ENCODE measurements around the gene SNX32. TPM values are rescaled to one million over a fixed set of nuclear protein-coding genes. Genes with fewer than 3 reads are reported as not detected.

SNX32 gene
- total RNA-seq, 1 donor: under 0.01 TPM

DNA sequence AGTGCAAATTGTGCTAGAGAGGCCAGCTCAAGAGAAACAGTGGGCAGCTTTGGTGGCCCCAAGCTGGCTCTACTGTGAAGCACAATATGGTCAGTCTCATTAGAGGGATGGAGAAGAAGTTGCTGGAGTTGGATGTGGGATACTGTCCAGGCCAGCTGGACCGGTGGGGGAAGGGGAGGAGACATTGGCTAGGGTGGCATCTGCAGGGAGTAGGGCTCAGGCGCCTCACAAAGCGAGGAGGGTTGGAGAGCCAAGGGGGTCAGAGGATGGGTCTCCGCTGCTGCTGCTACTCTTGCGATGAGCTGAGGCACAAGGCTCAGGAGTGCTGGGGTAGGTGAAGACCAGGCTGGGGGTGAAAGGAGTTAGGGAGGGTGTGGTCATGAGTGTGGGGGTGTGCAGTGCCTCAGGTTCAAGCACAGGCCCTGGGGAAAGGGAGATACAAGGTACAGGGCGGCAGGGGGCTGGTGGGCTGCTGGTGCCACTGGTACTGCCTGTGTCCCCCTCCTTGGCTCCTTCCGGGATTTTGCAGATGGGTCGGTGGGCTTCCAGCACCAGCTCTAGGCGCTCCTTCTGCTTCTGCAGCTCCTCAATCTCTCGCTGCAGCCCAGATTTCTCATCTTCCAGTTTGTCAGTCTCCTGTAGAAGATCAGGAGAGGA lies 59.0 kb downstream of the SNX32 start:
- no peak for DNase-seq (ENCODE audit: low read depth)
- TF ChIP-seq, protein P1, sequence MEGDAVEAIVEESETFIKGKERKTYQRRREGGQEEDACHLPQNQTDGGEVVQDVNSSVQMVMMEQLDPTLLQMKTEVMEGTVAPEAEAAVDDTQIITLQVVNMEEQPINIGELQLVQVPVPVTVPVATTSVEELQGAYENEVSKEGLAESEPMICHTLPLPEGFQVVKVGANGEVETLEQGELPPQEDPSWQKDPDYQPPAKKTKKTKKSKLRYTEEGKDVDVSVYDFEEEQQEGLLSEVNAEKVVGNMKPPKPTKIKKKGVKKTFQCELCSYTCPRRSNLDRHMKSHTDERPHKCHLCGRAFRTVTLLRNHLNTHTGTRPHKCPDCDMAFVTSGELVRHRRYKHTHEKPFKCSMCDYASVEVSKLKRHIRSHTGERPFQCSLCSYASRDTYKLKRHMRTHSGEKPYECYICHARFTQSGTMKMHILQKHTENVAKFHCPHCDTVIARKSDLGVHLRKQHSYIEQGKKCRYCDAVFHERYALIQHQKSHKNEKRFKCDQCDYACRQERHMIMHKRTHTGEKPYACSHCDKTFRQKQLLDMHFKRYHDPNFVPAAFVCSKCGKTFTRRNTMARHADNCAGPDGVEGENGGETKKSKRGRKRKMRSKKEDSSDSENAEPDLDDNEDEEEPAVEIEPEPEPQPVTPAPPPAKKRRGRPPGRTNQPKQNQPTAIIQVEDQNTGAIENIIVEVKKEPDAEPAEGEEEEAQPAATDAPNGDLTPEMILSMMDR (IDR thresholded peaks at IDR 0.05; ENCODE audit: insufficient read depth, low read depth, low read length): no peak
- H3K4me3 ChIP-seq (ENCODE audit: low read depth, low read length): no peak overlapping the region

DNA sequence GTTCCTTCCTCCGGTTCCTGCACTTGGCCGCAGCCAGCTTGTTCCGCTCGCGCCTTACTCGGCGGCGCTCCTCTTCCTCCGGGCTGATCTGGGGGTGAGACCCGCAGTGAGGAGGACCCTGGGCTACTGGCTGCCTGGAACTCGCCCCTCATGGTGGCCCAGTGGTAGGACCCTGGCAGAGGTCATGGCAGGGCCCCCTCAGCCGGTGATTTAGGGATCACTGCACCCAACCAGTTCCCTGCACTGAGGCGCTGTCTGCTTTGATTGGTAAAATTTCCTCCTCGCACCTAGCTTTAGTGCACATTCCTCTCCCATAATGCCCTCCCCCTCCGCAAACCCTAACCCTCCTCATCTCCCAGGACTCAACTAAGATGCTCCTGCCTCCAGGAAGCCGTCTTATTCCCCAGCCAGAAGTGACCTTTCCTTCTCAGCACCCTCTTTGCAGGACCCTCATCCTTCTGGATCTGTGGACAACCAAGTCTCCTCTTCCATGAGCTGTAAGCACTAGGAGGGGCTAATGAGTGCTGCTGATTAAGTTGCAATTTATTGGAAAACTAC lies 60.4 kb downstream of the SNX32 start:
- no peak overlapping the region for H3K4me3 ChIP-seq (ENCODE audit: low read depth, low read length)
- DNase-seq (ENCODE audit: low read depth): no peak

DNA sequence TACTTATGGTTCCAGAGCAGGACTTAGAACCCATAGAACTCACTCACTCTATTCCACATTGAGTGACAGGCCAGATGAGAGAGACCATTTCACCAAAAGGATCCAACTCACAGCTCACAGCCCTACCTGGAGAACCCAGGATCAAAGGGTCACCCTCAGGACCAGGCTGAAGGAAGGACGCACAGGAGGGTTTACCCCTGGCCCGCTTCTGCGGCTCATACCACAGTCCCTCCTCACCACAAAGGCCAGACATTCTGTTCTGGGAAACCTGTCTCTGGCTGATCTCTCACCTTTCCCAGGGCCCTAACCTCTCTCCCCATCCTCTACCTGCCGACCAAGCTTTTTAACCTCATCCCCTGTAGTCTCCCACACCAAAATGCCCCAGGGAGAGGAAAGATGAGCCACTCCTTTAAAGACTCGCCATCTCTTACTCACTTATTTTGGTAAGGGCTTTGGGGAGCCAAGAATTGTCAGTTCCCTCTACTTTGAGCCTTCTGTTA lies 61.8 kb downstream of the SNX32 start:
- DNase-seq (ENCODE audit: low read depth): no peak
- TF ChIP-seq, protein P1 (IDR thresholded peaks at IDR 0.05; ENCODE audit: insufficient read depth, low read depth, low read length): no peak
- no peak overlapping the region for H3K4me3 ChIP-seq (ENCODE audit: low read depth, low read length)

More for the DNA sequence above, 60.4 kb downstream of the SNX32 start:
- TF ChIP-seq, protein P1 (IDR thresholded peaks at IDR 0.05; ENCODE audit: insufficient read depth, low read depth, low read length): no peak

DNA sequence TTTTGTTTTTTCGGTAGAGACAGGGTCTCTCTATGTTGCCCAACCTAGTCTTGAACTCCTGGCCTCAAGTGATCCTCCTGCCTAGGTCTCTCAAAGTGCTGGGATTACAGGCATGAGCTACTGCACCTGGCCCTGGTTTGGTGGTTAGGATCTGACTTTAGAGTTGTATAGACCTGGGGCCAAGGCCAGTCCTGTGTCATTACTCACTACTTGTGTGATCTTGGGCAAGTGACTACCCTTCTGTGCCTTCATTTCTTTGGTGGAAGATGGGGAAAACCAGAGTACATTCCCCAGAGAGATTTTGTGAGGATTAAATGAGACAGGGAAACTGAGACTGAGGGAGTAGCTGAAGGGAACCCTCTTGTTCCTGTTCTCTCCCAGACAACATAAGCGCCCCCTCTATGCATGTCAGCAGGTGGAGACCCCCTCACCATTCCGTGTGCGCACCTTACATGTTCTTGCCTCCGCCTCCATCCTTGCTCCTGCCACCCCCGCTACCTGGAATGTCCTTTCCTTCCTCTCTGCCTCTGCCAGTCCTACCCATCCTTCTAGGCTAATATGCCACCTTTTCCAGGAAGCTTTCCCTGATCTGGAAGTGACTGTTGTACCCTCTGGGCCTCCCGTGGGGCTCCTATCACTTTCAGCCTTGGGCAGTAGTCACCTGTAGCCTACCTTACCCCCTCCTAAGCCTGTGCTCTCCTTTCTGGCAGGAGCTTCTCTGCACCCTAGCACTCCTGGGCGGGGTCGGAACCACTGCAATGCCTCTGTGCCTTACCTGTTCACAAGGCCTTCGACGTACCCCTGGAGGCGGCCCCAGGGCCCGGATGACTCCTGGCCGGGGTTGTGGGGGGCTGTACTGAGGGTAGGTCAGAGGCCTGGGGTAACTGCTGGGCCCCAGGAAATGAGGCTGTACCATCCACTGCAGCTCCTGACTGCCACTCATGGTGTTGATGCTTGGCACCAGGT lies 62.6 kb downstream of the SNX32 start:
- H3K4me3 ChIP-seq (ENCODE audit: low read depth, low read length): no peak overlapping the region
- DNase-seq (ENCODE audit: low read depth): no peak
- TF ChIP-seq, protein P1 (IDR thresholded peaks at IDR 0.05; ENCODE audit: insufficient read depth, low read depth, low read length): no peak

DNA sequence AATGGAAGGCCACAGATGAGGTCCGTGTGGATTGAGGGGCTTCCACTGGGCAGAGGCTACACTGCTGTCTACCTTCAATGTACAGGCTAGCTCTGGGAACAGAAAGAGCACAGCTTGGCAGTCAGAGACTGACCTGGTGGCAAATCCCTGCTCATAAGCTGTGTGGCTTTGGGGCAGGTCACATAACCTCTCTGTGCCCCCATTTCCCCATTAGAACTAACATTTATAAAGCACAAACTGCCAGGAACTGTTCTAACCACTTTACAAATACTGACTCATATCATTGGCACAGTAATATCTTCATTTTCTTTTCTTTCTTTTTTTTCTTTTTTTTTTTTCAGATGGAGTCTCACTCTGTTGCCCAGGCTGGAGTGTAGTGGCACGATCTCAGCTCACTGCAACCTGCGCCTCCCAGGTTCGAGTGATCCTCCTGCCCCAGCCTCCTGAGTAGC lies 63.3 kb downstream of the SNX32 start:
- TF ChIP-seq, protein P1 (IDR thresholded peaks at IDR 0.05; ENCODE audit: insufficient read depth, low read depth, low read length): no peak
- DNase-seq (ENCODE audit: low read depth): no peak
- H3K4me3 ChIP-seq (ENCODE audit: low read depth, low read length): no peak overlapping the region

DNA sequence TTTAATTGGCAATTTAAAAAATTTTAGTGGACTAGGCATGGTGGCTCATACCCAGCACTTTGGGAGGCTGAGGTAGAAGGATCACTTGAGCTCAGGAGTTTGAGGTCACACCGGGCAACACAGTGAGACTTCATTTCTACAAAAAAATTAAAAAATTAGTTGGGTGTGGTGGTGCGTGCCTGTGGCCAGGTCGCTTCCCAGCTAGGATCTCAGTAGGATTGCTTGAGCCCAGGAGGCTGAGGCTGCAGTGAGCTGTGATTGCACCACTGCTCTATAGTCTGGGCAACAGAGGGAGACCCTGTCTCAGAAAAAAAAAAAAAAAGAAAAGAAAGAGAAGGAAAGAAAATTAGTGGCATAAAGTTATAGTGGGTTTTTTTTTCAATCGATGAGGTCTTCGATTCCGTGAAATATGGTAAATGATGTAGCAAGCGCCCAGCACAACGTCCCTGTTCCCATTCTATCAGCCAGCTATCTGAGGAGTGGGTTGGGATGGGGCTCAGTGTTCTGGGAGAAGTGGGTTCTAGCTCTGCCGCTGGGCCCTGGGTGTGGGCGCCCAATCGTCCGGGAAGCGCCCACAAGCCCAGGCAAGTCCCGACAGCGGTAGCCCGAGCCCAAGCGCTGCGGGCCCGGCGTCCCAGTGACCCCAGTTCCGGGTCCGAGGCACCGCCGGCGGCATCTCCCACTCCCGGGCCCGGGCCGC lies 65.0 kb downstream of the SNX32 start:
- DNase-seq (ENCODE audit: low read depth): no peak
- peak overlapping the region; percentile 84 for H3K4me3 ChIP-seq (ENCODE audit: low read depth, low read length)
- TF ChIP-seq, protein P1 (IDR thresholded peaks at IDR 0.05; ENCODE audit: insufficient read depth, low read depth, low read length): no peak

Data from fibroblast of villous mesenchyme (primary cell).